HepG2 (cell line): ENCODE measurements around the gene PPP1R14D. TPM values are rescaled to one million over a fixed set of nuclear protein-coding genes. Genes with fewer than 3 reads are reported as not detected.
A peak's percentile ranks its signal among the peaks of the same experiment; 100 is the strongest.

ENCODE experiments used
- ARID5B ChIP-seq: IDR thresholded peaks from 2 replicates; pipeline ENCODE4 v1.4.0; 2020; ENCODE audit warnings: mild to moderate bottlenecking, missing genetic modification reagents
- CEBPG ChIP-seq: IDR thresholded peaks from 2 replicates; pipeline ENCODE4 v1.6.1; 2016
- CHD4 ChIP-seq: fragments of 200-600 bp; sonication (generic); IDR thresholded peaks from 2 replicates; pipeline ENCODE4 v1.7.0; 2017; ENCODE audit warnings: mild to moderate bottlenecking, low read length, borderline replicate concordance
- DNMT3B ChIP-seq: conservative IDR thresholded peaks from 2 replicates; pipeline ENCODE4 v1.6.1; 2016; ENCODE audit warnings: missing biosample characterization, control low read depth
- ETV5 ChIP-seq: IDR thresholded peaks from 2 replicates; pipeline ENCODE4 v1.6.1; 2018; ENCODE audit warnings: missing biosample characterization, missing genetic modification reagents, inconsistent platforms, borderline replicate concordance
- HNRNPUL1 ChIP-seq: fragments of 200-400 bp; formaldehyde crosslinking; IDR thresholded peaks from 2 replicates; pipeline ENCODE4 v1.6.1; 2017; ENCODE audit warnings: low read depth, mild to moderate bottlenecking, low read length, moderate library complexity
- MAFF ChIP-seq: IDR thresholded peaks from 2 replicates; pipeline ENCODE4 v1.6.1; 2011; ENCODE audit warnings: low read depth, low read length, improper control_type of control experiment
- MBD4 ChIP-seq: IDR thresholded peaks from 2 replicates; pipeline ENCODE4 v1.6.1; 2012; ENCODE audit warnings: low read length, inconsistent platforms, borderline replicate concordance
- MLLT10 ChIP-seq: sonication (generic); formaldehyde crosslinking; IDR thresholded peaks from 2 replicates; pipeline ENCODE4 v1.4.0; 2020; ENCODE audit warnings: missing genetic modification reagents
- MXD4 ChIP-seq: IDR thresholded peaks from 2 replicates; pipeline ENCODE4 v1.6.1; 2016; ENCODE audit warnings: mild to moderate bottlenecking, missing biosample characterization, missing genetic modification reagents
- NR2C2 ChIP-seq: sonication (generic); formaldehyde crosslinking; IDR thresholded peaks from 2 replicates; pipeline ENCODE4 v1.4.0; 2020; ENCODE audit warnings: missing genetic modification reagents, mild to moderate bottlenecking, moderate library complexity, borderline replicate concordance
- PHF5A ChIP-seq: IDR thresholded peaks from one replicate; pipeline ENCODE4 v1.6.1; 2018; ENCODE audit warnings: low read depth, missing genetic modification reagents; ENCODE audit not compliant: unreplicated experiment
- SIN3A ChIP-seq: IDR thresholded peaks from 2 replicates; pipeline ENCODE4 v1.6.1; 2011; ENCODE audit warnings: low read depth, mild to moderate bottlenecking, control low read depth, low read length, borderline replicate concordance
- SUZ12 ChIP-seq: fragments of 150-350 bp; IDR thresholded peaks from 2 replicates; pipeline ENCODE4 v1.6.1; 2014; ENCODE audit warnings: low read depth, low read length
- YY1 ChIP-seq: IDR thresholded peaks from 2 replicates; pipeline ENCODE4 v1.6.1; 2011; ENCODE audit warnings: low read length, low read depth, moderate library complexity, mild to moderate bottlenecking; ENCODE audit not compliant: insufficient read depth, insufficient replicate concordance
- ZBTB46 ChIP-seq: sonication (generic); formaldehyde crosslinking; IDR thresholded peaks from 2 replicates; pipeline ENCODE4 v1.4.0; 2020; ENCODE audit warnings: mild to moderate bottlenecking, missing genetic modification reagents, borderline replicate concordance
- ZNF280B ChIP-seq: sonication (generic); formaldehyde crosslinking; IDR thresholded peaks from 2 replicates; pipeline ENCODE4 v1.5.0; 2020; ENCODE audit warnings: missing genetic modification reagents, mild to moderate bottlenecking, borderline replicate concordance
- ZNF3 ChIP-seq: IDR thresholded peaks from 2 replicates; pipeline ENCODE4 v1.7.0; 2017; ENCODE audit warnings: inconsistent platforms
- polyA plus RNA-seq, 8 experiments: library from polyadenylated mRNA; depleted of rRNA in 3 of 8; stranded (reverse) in 7 of 8; unstranded in 1 of 8; fragments of >200 nt; fragmentation: Illumina TruSeq in 4 of 8; extraction: Trizol in 4 of 8; gene quantifications; 2 replicates each; pipeline versions ENCODE4 v1.2.1 to v1.2.3, GENCODE V29; 2011 to 2016; ENCODE audit warnings: low read depth in 4 of 8, missing spikeins in 1 of 8, mixed read lengths in 1 of 8; ENCODE audit not compliant: insufficient read depth in 1 of 8
- total RNA-seq, 5 experiments: library from RNA; depleted of rRNA; stranded (reverse); fragments of >200 nt; fragmentation: Illumina TruSeq; extraction: Trizol; gene quantifications; 2 replicates each; pipeline ENCODE4 v1.2.3, GENCODE V29; 2016; ENCODE audit warnings: low read depth in 1 of 5
- TF ChIP-seq, protein P1 (sequence below): sonication (generic); formaldehyde crosslinking; IDR thresholded peaks from 2 replicates; pipeline ENCODE4 v1.4.0; 2020; ENCODE audit warnings: missing genetic modification reagents
- TF ChIP-seq, protein P2 (sequence below): sonication (generic); formaldehyde crosslinking; IDR thresholded peaks from 2 replicates; pipeline ENCODE4 v1.5.0; 2020; ENCODE audit warnings: mild to moderate bottlenecking, low read depth, missing genetic modification reagents, borderline replicate concordance

The PPP1R14D gene
- total and polyA plus RNA-seq, 2 of the 13 experiments (the other 11 are each of a cell fraction or from before 2014, with no cell fraction given), result 0.53 to 0.55 TPM

DNA sequence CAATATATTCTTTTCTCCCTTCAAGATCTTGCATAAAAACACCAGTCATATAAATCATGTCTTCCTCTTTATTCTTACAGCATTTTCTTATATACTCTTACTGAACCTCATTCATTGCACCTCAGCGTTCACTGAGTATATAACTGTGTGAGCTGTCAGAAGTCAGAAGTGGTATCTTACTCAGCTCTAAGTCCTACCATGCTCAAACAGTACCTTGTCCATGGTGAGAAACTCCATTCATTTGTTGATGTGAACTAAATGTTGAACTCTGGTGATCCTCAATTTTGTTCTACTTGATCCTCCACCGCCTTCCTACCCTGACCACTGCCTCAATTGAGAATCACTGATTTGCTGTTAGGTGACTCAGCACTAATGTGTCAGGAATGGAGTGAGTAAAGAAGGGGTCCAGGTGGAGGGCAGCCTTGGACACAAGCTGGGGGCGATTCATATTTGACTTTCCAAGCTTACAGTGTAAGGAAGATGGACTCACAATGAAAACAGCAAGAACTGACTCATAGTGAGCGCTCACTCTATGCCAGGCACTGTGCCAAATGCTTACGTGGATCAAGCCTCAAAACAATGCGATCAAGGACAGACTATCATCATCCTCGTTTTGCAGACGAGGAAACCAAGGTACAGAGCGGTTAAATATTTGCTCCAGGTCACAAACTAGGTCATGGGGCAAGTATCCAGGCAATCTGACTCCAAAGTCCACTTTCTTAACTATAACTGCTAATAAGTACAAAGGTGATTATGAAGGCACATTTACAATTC is 35.1 kb downstream of the PPP1R14D start (continued):
- TF ChIP-seq HNRNPUL1 (no peak), ZNF280B (CRISPR knock-in tag) (no peak), ZBTB46 (CRISPR knock-in tag) (no peak), CHD4 (peak; percentile 39; the same call in 1 of the 2 replicates), CEBPG (peak; percentile 49), MAFF (peak; percentile 71), DNMT3B (CRISPR knock-in tag) (no peak), NR2C2 (CRISPR knock-in tag) (peak; percentile 52; the same call in 1 of the 2 replicates), MLLT10 (CRISPR knock-in tag) (no peak), PHF5A (CRISPR knock-in tag) (no peak), MBD4 (no peak), ETV5 (CRISPR knock-in tag) (peak; percentile 18; the same call in 1 of the 2 replicates), SIN3A (no peak), ARID5B (CRISPR knock-in tag) (peak; percentile 92), SUZ12 (no peak), ZNF3 (CRISPR knock-in tag) (0 out of 2 replicates have a peak, but pooled peaks have one; percentile 4), MXD4 (no peak), YY1 (no peak)
- TF ChIP-seq, protein P1, sequence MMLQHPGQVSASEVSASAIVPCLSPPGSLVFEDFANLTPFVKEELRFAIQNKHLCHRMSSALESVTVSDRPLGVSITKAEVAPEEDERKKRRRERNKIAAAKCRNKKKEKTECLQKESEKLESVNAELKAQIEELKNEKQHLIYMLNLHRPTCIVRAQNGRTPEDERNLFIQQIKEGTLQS, result peak; percentile 62; the same call in 1 of the 2 replicates
- TF ChIP-seq, protein P2, sequence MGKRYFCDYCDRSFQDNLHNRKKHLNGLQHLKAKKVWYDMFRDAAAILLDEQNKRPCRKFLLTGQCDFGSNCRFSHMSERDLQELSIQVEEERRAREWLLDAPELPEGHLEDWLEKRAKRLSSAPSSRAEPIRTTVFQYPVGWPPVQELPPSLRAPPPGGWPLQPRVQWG, result no peak
